Measurements from ENCODE around the gene GBX2. TPM values are rescaled to one million over a fixed set of nuclear protein-coding genes. Genes with fewer than 3 reads are reported as not detected.

The GBX2 gene
- total RNA-seq, 6 experiments from 2014 or later: not detected

- H3K9me3 ChIP-seq: peaks cover 0 to 3% (median 0%) of the 10 kb centered on the region in 4 donors
- no peak for TF ChIP-seq POLR2A (IDR thresholded peaks at IDR 0.05)
- TF ChIP-seq, protein P1, sequence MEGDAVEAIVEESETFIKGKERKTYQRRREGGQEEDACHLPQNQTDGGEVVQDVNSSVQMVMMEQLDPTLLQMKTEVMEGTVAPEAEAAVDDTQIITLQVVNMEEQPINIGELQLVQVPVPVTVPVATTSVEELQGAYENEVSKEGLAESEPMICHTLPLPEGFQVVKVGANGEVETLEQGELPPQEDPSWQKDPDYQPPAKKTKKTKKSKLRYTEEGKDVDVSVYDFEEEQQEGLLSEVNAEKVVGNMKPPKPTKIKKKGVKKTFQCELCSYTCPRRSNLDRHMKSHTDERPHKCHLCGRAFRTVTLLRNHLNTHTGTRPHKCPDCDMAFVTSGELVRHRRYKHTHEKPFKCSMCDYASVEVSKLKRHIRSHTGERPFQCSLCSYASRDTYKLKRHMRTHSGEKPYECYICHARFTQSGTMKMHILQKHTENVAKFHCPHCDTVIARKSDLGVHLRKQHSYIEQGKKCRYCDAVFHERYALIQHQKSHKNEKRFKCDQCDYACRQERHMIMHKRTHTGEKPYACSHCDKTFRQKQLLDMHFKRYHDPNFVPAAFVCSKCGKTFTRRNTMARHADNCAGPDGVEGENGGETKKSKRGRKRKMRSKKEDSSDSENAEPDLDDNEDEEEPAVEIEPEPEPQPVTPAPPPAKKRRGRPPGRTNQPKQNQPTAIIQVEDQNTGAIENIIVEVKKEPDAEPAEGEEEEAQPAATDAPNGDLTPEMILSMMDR (IDR thresholded peaks at IDR 0.05): no peak
- no peak for ATAC-seq
These were observed 36.8 kb upstream of the GBX2 start for GRCh38 chr2:236204953-236205352.

DNA sequence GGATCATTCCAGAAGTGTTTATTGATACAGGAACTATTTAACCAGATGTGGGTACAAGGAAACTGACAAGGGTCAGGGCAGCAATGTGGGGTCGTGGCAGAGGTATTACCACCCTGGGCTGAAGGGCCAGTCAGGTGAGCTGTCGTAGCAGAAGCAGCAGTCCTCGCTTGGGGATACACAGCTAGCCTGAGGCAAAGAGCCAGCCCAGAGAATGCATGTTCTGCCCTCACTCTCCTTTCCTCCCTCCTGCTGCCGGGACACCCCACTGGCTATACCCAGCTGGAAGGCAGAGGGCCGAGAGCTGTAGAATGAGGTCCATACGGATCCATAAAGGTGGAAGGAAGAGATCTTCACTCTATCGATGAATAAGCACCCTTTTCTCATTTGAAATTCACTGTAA, 32.2 kb upstream of the GBX2 start:
- 45% methylated on average over 4 of the region's 7 CpGs for WGBS (ENCODE audit: insufficient coverage, low coverage, low lambda C conversion rate, missing lambda C conversion rate)
- no peak overlapping the region for H3K27ac ChIP-seq
- TF ChIP-seq, protein P1 (IDR thresholded peaks at IDR 0.05): no peak
- no peak for TF ChIP-seq POLR2A (IDR thresholded peaks at IDR 0.05)

More at GRCh38 chr2:236204953-236205352, 36.8 kb upstream of the GBX2 start:
- no peaks in the 10 kb centered on the region for H3K4me1 ChIP-seq
- no peaks in the 10 kb centered on the region for H3K36me3 ChIP-seq
- 66% methylated on average over 4 of the region's 5 CpGs for WGBS (ENCODE audit: insufficient coverage, low coverage, low lambda C conversion rate, missing lambda C conversion rate)
- no peaks in the 10 kb centered on the region for H3K27me3 ChIP-seq
- no peak for DNase-seq
- H3K4me3 ChIP-seq: no peak overlapping the region
- H3K27ac ChIP-seq: no peak overlapping the region
- intact Hi-C loops (cut with DNase I): no loop called here

DNA sequence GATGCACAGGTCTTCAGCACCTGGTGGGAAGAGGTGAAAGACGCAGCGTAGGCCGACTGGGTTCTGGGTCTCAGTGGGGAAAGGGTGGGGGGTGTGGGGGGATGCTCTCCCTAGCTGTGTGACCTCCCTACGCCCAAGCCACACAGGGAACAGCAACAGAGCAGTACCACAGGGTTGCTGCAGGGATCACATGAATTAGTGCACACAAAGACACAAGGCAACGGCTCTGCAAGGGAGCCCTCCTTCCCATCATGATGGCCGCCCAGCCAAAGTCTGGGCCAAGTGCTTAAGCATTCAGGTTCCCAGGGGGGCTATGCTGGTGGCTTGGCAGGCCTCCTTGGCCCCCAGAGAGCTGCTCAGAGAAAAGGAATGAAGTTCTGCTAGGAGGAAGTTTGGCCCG, 28.2 kb upstream of the GBX2 start:
- WGBS (ENCODE audit: insufficient coverage, low coverage, low lambda C conversion rate, missing lambda C conversion rate): 68% methylated on average over 5 of the region's 7 CpGs
- intact Hi-C loops (cut with DNase I): no loop called here

More for the DNA sequence above, 32.2 kb upstream of the GBX2 start:
- intact Hi-C loops (cut with DNase I): no loop called here
- Histone ChIP-seq H3K4me3 (no peak overlapping the region), H3K27me3 (no peaks in the 10 kb centered on the region), H3K36me3 (no peaks in the 10 kb centered on the region), H3K4me1 (no peaks in the 10 kb centered on the region), H3K9me3 (no peaks in the 10 kb centered on the region)
- ATAC-seq: no peak
- DNase-seq: no peak

DNA sequence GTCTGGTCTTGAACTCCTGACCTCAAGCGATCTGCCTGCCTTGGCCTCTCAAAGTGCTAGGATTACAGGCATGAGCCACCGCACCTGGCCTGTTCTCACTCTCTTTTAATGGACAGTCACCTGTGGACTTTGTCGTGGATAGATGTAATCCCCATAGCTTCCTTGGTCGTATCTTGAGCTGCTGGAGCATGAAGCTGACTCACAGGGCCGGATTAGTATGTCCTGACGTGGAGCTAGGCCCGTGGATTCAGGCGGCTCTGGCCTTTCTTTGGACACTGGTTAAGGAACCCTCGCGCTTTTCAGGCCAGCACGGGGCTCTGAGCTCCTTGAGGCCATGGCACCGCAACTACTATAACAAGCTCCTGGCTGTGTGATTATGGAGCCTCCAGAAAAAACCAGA, 27.5 kb upstream of the GBX2 start:
- no peak overlapping the region for H3K27ac ChIP-seq
- intact Hi-C loops (cut with DNase I): no loop called here
- TF ChIP-seq, protein P1 (IDR thresholded peaks at IDR 0.05): no peak
- TF ChIP-seq POLR2A (IDR thresholded peaks at IDR 0.05): no peak
- no peaks in the 10 kb centered on the region for H3K36me3 ChIP-seq
- no peak overlapping the region for H3K4me3 ChIP-seq
- DNase-seq (no peak), ATAC-seq (no peak)
- H3K9me3 ChIP-seq: no peaks in the 10 kb centered on the region
- H3K27me3 ChIP-seq: no peaks in the 10 kb centered on the region
- 64% methylated on average over 4 of the region's 12 CpGs for WGBS (ENCODE audit: insufficient coverage, low coverage, low lambda C conversion rate, missing lambda C conversion rate)
- no peaks in the 10 kb centered on the region for H3K4me1 ChIP-seq

More for the DNA sequence above, 28.2 kb upstream of the GBX2 start:
- DNase-seq (no peak), ATAC-seq (no peak)
- H3K27ac ChIP-seq: no peak overlapping the region
- no peaks in the 10 kb centered on the region for H3K27me3 ChIP-seq
- no peaks in the 10 kb centered on the region for H3K9me3 ChIP-seq
- no peaks in the 10 kb centered on the region for H3K36me3 ChIP-seq
- H3K4me1 ChIP-seq: no peaks in the 10 kb centered on the region
- TF ChIP-seq, protein P1 (IDR thresholded peaks at IDR 0.05): no peak
- TF ChIP-seq POLR2A (IDR thresholded peaks at IDR 0.05): no peak
- H3K4me3 ChIP-seq: no peak overlapping the region

DNA sequence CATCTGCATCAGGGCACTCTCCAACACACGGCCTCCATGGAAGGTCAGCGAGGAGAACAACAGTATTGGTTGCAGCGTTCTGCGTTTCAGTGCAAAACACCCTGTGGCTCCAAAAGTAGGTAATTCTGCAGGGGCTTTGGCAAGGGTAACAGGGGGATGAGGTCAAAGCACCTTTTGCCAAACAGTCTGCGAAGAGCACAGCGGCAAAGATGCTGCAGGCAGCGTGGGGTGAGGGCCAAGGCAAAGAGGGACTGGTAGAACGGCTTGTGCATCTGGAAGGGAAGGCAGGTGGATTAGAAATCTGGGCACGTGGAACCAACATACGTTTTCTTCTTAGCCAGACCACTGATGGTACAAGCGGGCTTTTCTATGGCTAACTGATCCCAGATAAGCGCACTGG, 26.6 kb upstream of the GBX2 start:
- Histone ChIP-seq H3K4me3 (no peak overlapping the region), H3K27me3 (no peaks in the 10 kb centered on the region), H3K27ac (no peak overlapping the region), H3K9me3 (no peaks in the 10 kb centered on the region), H3K4me1 (no peaks in the 10 kb centered on the region), H3K36me3 (no peaks in the 10 kb centered on the region)
- intact Hi-C loops (cut with DNase I): no loop called here
- no peak for ATAC-seq
- WGBS (ENCODE audit: insufficient coverage, low coverage, low lambda C conversion rate, missing lambda C conversion rate): 70% methylated on average over 4 of the region's 12 CpGs
- TF ChIP-seq, protein P1 (IDR thresholded peaks at IDR 0.05): no peak
- TF ChIP-seq POLR2A (IDR thresholded peaks at IDR 0.05): no peak
- no peak for DNase-seq
